ENCODE measurements around the gene EDA.

The EDA gene

GRCh38 chrX:69615779-69616456 is at the start of gene EDA:
TSS of gene EDA (plus strand) at chrX:69616113.
- in situ Hi-C loops (cut with MboI; ENCODE audit: low sequenced_read_pairs) = no loop called here

- in situ Hi-C loops (cut with MboI; ENCODE audit: low sequenced_read_pairs) = no loop called here
Observed at GRCh38 chrX:69568828-69569227, 47.1 kb upstream of the EDA start.

GRCh38 chrX:69597399-69597798 is 18.5 kb upstream of the EDA start:
- in situ Hi-C loops (cut with MboI; ENCODE audit: low sequenced_read_pairs) = no loop called here

- in situ Hi-C loops (cut with MboI; ENCODE audit: low sequenced_read_pairs) = no loop called here
Observed at GRCh38 chrX:69600182-69600581, 15.7 kb upstream of the EDA start.

GRCh38 chrX:69603566-69604194 is 12.2 kb upstream of the EDA start:
- in situ Hi-C loops (cut with MboI; ENCODE audit: low sequenced_read_pairs) = no loop called here

GRCh38 chrX:69605521-69605920 is 10.4 kb upstream of the EDA start:
- in situ Hi-C loops (cut with MboI; ENCODE audit: low sequenced_read_pairs) = no loop called here

- in situ Hi-C loops (cut with MboI; ENCODE audit: low sequenced_read_pairs) = no loop called here
Observed at GRCh38 chrX:69607616-69608015, 8.3 kb upstream of the EDA start.

GRCh38 chrX:69613946-69614345 is 2.0 kb upstream of the EDA start:
- in situ Hi-C loops (cut with MboI; ENCODE audit: low sequenced_read_pairs) = no loop called here

- in situ Hi-C loops (cut with MboI; ENCODE audit: low sequenced_read_pairs) = no loop called here
Observed at GRCh38 chrX:69614886-69615285, 1.0 kb upstream of the EDA start.

GRCh38 chrX:69615342-69615741 is 571 bp upstream of the EDA start:
- in situ Hi-C loops (cut with MboI; ENCODE audit: low sequenced_read_pairs) = no loop called here

GRCh38 chrX:69616457-69617203 is 717 bp downstream of the EDA start:
- in situ Hi-C loops (cut with MboI; ENCODE audit: low sequenced_read_pairs) = no loop called here

- in situ Hi-C loops (cut with MboI; ENCODE audit: low sequenced_read_pairs) = no loop called here
Observed at GRCh38 chrX:69618803-69619202, 2.9 kb downstream of the EDA start.

- in situ Hi-C loops (cut with MboI; ENCODE audit: low sequenced_read_pairs) = no loop called here
Observed at GRCh38 chrX:69626129-69626528, 10.2 kb downstream of the EDA start.

- in situ Hi-C loops (cut with MboI; ENCODE audit: low sequenced_read_pairs) = no loop called here
Observed at GRCh38 chrX:69627744-69628143, 11.8 kb downstream of the EDA start.

- in situ Hi-C loops (cut with MboI; ENCODE audit: low sequenced_read_pairs) = no loop called here
Observed at GRCh38 chrX:69630147-69630546, 14.2 kb downstream of the EDA start.

GRCh38 chrX:69664693-69665092 is 48.8 kb downstream of the EDA start:
- in situ Hi-C loops (cut with MboI; ENCODE audit: low sequenced_read_pairs) = no loop called here

- in situ Hi-C loops (cut with MboI; ENCODE audit: low sequenced_read_pairs) = no loop called here
Observed at GRCh38 chrX:69670001-69670555, 54.2 kb downstream of the EDA start.

- in situ Hi-C loops (cut with MboI; ENCODE audit: low sequenced_read_pairs) = no loop called here
Observed at GRCh38 chrX:69674891-69675290, 59.0 kb downstream of the EDA start.

- in situ Hi-C loops (cut with MboI; ENCODE audit: low sequenced_read_pairs) = no loop called here
Observed at GRCh38 chrX:69705818-69706217, 89.9 kb downstream of the EDA start.

GRCh38 chrX:69718102-69718501 is 102.2 kb downstream of the EDA start:
- in situ Hi-C loops (cut with MboI; ENCODE audit: low sequenced_read_pairs) = no loop called here

GRCh38 chrX:69724307-69724706 is 108.4 kb downstream of the EDA start:
- in situ Hi-C loops (cut with MboI; ENCODE audit: low sequenced_read_pairs) = no loop called here

GRCh38 chrX:69740317-69740716 is 124.4 kb downstream of the EDA start:
- in situ Hi-C loops (cut with MboI; ENCODE audit: low sequenced_read_pairs) = no loop called here

All from HL-60/S4 treated with phorbol 12-myristate 13-acetate at 8.2 ng/mL for 4 days and 3 days (cell line).